ENCODE measurements around the gene OR2A12. TPM values are rescaled to one million over a fixed set of nuclear protein-coding genes. Genes with fewer than 3 reads are reported as not detected.
A peak's percentile ranks its signal among the peaks of the same experiment; 100 is the strongest.

The OR2A12 gene
- total RNA-seq, 1 experiment from 2014 or later, result not detected

GRCh38 chr7:144074374-144074773 is 11.7 kb upstream of the OR2A12 start:
- CTCF ChIA-PET, result no interaction called here
- H3K4me3 ChIP-seq (ENCODE audit: low read depth, low read length), result no peak overlapping the region
- BruUV-seq (replicated peaks), result no TSS peak
- intact Hi-C loops (cut with micrococcal nuclease; ENCODE audit: unreplicated experiment), result no loop called here
- no peaks in the 10 kb centered on the region for H3K4me1 ChIP-seq
- Mint-ChIP-seq H3K4me3 (ENCODE audit: unreplicated experiment) (no peak overlapping the region), H3K27ac (ENCODE audit: unreplicated experiment) (no peak overlapping the region), H3K36me3 (ENCODE audit: insufficient read depth, unreplicated experiment) (no peaks in the 10 kb centered on the region), H3K4me1 (ENCODE audit: low read depth, unreplicated experiment) (no peaks in the 10 kb centered on the region), H3K9me3 (ENCODE audit: unreplicated experiment) (no peaks in the 10 kb centered on the region), H3K27me3 (ENCODE audit: insufficient read depth, unreplicated experiment) (no peaks in the 10 kb centered on the region)
- TF ChIP-seq, protein P1, sequence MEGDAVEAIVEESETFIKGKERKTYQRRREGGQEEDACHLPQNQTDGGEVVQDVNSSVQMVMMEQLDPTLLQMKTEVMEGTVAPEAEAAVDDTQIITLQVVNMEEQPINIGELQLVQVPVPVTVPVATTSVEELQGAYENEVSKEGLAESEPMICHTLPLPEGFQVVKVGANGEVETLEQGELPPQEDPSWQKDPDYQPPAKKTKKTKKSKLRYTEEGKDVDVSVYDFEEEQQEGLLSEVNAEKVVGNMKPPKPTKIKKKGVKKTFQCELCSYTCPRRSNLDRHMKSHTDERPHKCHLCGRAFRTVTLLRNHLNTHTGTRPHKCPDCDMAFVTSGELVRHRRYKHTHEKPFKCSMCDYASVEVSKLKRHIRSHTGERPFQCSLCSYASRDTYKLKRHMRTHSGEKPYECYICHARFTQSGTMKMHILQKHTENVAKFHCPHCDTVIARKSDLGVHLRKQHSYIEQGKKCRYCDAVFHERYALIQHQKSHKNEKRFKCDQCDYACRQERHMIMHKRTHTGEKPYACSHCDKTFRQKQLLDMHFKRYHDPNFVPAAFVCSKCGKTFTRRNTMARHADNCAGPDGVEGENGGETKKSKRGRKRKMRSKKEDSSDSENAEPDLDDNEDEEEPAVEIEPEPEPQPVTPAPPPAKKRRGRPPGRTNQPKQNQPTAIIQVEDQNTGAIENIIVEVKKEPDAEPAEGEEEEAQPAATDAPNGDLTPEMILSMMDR (IDR thresholded peaks at IDR 0.05; ENCODE audit: insufficient read depth in 1 of 2, low read depth in 1 of 2, low read length in 1 of 2, severe bottlenecking in 1 of 2, unreplicated experiment in 1 of 2), result peak in 1 of 2 experiments; percentile 21
- no peaks in the 10 kb centered on the region for H3K36me3 ChIP-seq (ENCODE audit: control insufficient read depth, insufficient read depth, low read length)
- POLR2A ChIA-PET, result no interaction called here
- no peak for DNase-seq
- no peaks in the 10 kb centered on the region for H3K9me3 ChIP-seq
- no peaks in the 10 kb centered on the region for H3K27me3 ChIP-seq (replicated peaks; ENCODE audit: control insufficient read depth, insufficient read depth, low read length)

DNA sequence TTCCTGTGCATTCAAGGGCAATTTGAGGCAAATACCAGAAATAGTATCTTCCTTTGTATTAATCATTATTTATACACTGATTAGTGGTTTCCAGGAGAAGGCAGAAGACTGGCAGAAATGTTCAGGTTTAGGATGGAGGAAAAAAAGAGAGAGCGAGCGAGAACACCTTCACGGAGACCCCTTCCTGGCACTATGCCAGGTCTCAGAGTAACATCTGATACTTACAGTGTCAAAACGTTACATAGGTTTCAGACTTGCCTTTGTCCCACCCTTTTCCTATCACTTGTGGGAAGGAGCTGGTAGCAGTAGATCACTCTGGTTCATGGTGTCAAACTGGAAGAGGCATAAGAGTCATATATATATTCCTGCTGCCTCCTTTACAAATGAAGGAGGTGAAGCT is 652 bp downstream of the OR2A12 start:
- Mint-ChIP-seq H3K9me3 (ENCODE audit: unreplicated experiment) (no peaks in the 10 kb centered on the region), H3K4me3 (ENCODE audit: unreplicated experiment) (no peak overlapping the region), H3K27me3 (ENCODE audit: insufficient read depth, unreplicated experiment) (peaks cover 7% of the 10 kb centered on the region), H3K27ac (ENCODE audit: unreplicated experiment) (no peak overlapping the region), H3K4me1 (ENCODE audit: low read depth, unreplicated experiment) (no peaks in the 10 kb centered on the region), H3K36me3 (ENCODE audit: insufficient read depth, unreplicated experiment) (no peaks in the 10 kb centered on the region)
- TF ChIP-seq, protein P1 (IDR thresholded peaks at IDR 0.05; ENCODE audit: insufficient read depth in 1 of 2, low read depth in 1 of 2, low read length in 1 of 2, severe bottlenecking in 1 of 2, unreplicated experiment in 1 of 2), result no peak
- Histone ChIP-seq H3K9me3 (no peaks in the 10 kb centered on the region), H3K4me1 (no peaks in the 10 kb centered on the region), H3K36me3 (ENCODE audit: control insufficient read depth, insufficient read depth, low read length) (no peaks in the 10 kb centered on the region), H3K27me3 (replicated peaks; ENCODE audit: control insufficient read depth, insufficient read depth, low read length) (no peaks in the 10 kb centered on the region), H3K4me3 (ENCODE audit: low read depth, low read length) (no peak overlapping the region)
- DNase-seq, result no peak
- intact Hi-C loops (cut with micrococcal nuclease; ENCODE audit: unreplicated experiment), result loop anchor here (5.0 kb wide), 1 partner anchor 859 kb away; no protein-coding TSS in a partner anchor
- BruUV-seq (replicated peaks), result no TSS peak
- POLR2A ChIA-PET, result no interaction called here
- CTCF ChIA-PET, result no interaction called here

- Histone ChIP-seq H3K4me3 (ENCODE audit: low read depth, low read length) (no peak overlapping the region), H3K9me3 (no peaks in the 10 kb centered on the region), H3K27me3 (replicated peaks; ENCODE audit: control insufficient read depth, insufficient read depth, low read length) (no peaks in the 10 kb centered on the region), H3K4me1 (no peaks in the 10 kb centered on the region), H3K36me3 (ENCODE audit: control insufficient read depth, insufficient read depth, low read length) (no peaks in the 10 kb centered on the region)
- no peaks in the 10 kb centered on the region for H3K9me3 Mint-ChIP-seq (ENCODE audit: unreplicated experiment)
- H3K27ac Mint-ChIP-seq (ENCODE audit: unreplicated experiment), result no peak overlapping the region
- TF ChIP-seq, protein P1 (IDR thresholded peaks at IDR 0.05; ENCODE audit: insufficient read depth in 1 of 2, low read depth in 1 of 2, low read length in 1 of 2, severe bottlenecking in 1 of 2, unreplicated experiment in 1 of 2), result no peak
- no peaks in the 10 kb centered on the region for H3K36me3 Mint-ChIP-seq (ENCODE audit: insufficient read depth, unreplicated experiment)
- H3K4me3 Mint-ChIP-seq (ENCODE audit: unreplicated experiment), result no peak overlapping the region
- CTCF ChIA-PET, result no interaction called here
- DNase-seq, result no peak
- peaks cover 7% of the 10 kb centered on the region for H3K27me3 Mint-ChIP-seq (ENCODE audit: insufficient read depth, unreplicated experiment)
- POLR2A ChIA-PET, result no interaction called here
- intact Hi-C loops (cut with micrococcal nuclease; ENCODE audit: unreplicated experiment), result loop anchor here (5.0 kb wide), 1 partner anchor 860 kb away; no protein-coding TSS in a partner anchor
- no TSS peak for BruUV-seq (replicated peaks)
- H3K4me1 Mint-ChIP-seq (ENCODE audit: low read depth, unreplicated experiment), result no peaks in the 10 kb centered on the region
Measured at GRCh38 chr7:144087230-144087629, 1.2 kb downstream of the OR2A12 start.

Measured in Caco-2 (cell line).